Stimulated activated naive B cell treated with anti-CD40 and anti-IgM and Interleukin-4, amounts not matched to agents 10 μg/mL and 1 μg/mL and 100 μg/mL, for 72 hours (primary cell): ENCODE data around the gene ODAD4.

Source experiments
- ATAC-seq, 2 donors: fragments of 150-1000 bp; cut with Tn5 transposase; replicated peaks; 2 replicates each; pipeline ENCODE4 v1.10.0; 2021; ENCODE audit warnings: moderate library complexity in 1 of 2
- DNase-seq: peaks from one replicate; pipeline ENCODE4 v3.0.0; 2021
- H3K27ac Mint-ChIP-seq: one replicate; pipeline ENCODE4 v1.8.0; 2022; ENCODE audit warnings: mild to moderate bottlenecking, mixed read lengths
- H3K27me3 Mint-ChIP-seq, 2 donors: one replicate each; pipeline ENCODE4 v1.8.0; 2022; ENCODE audit warnings: mixed read lengths in 2 of 2
- H3K36me3 Mint-ChIP-seq, 2 donors: one replicate each; pipeline ENCODE4 v1.8.0; 2022; ENCODE audit warnings: mixed read lengths in 2 of 2, mild to moderate bottlenecking in 1 of 2
- H3K4me1 Mint-ChIP-seq, 2 donors: one replicate each; pipeline ENCODE4 v1.8.0; 2022; ENCODE audit warnings: mixed read lengths in 2 of 2, mild to moderate bottlenecking in 1 of 2
- H3K4me3 Mint-ChIP-seq, 2 donors: one replicate each; pipeline ENCODE4 v1.8.0; 2022; ENCODE audit warnings: mild to moderate bottlenecking in 2 of 2, mixed read lengths in 2 of 2, moderate library complexity in 1 of 2
- H3K9me3 Mint-ChIP-seq, 2 donors: one replicate each; pipeline ENCODE4 v1.8.0; 2022; ENCODE audit warnings: mixed read lengths in 2 of 2, mild to moderate bottlenecking in 1 of 2

ODAD4 gene

DNA sequence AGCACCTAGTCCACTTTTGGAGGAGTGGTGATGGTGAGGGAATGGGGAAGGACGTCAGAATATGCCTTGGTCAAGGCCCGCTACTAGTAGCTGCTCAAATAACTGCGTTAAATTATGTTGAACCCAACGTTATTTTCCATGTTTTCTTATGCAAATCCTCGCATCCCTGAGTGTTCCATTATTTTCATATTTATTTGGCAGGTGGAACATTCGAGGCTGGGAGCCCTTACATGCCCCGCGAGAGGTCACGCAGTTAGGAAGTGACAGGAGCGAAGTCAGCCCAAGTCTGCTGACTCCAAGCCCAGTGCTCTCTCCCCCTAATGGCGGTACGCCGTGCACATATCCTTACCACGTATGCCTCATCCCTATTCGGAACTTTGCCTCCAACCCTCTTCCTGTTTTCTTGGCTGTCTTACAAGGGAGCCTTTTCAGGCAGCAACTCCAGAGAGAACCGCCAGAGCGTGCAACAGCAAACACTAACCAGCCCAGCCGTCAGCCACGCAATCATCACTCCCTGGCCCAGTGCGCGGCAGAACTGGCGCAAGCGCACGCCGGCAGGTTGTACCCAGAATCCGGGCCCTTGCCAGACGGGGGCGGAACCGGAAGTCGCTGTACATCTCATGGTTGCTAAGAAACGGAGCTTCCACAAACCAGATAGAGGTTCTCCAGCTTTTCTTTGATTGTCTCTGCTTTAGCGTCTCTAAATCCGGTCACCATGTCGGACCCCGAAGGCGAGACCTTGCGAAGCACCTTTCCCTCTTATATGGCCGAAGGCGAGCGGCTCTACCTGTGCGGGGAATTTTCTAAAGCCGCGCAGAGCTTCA, at the start of gene ODAD4:
TSS of gene ODAD4 (plus strand) at position 609 of the 824 bp plus-strand sequence. CDS start at position 716, 107 bp downstream.
- Mint-ChIP-seq H3K27me3 (no peaks in the 10 kb centered on the region), H3K4me3 (peak within 1 kb of the TSS; percentile 95 to 99), H3K36me3 (no peaks in the 10 kb centered on the region), H3K9me3 (no peaks in the 10 kb centered on the region), H3K4me1 (peaks cover 17 to 28% of the 10 kb centered on the region in 2 donors), H3K27ac (peak within 1 kb of the TSS; percentile 97)
- ATAC-seq (peak; percentile 99), DNase-seq (peak; percentile 90)

DNA sequence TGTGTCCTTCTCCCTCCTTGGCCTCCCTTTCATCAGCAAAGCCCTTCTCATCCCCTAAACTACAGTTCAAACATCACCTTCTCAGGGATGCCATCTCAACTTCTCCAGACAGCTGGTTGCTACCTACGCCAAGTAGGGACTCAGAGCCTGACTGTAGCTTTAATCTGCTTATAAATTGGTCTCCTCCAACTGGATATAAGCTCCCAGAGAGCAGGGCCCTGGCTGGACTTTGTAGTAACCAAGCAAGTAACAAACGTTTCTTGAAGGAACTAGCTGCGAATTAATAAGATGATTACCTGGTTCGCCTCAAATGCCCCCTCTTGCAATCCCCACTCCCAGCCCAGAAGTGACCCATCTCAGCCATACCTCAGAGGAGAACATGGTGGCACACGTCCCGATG, 47.7 kb upstream of the ODAD4 start:
- H3K27ac Mint-ChIP-seq: peak overlapping the region; percentile 21

GRCh38 chr17:41885733-41886132, 44.7 kb upstream of the ODAD4 start:
- ATAC-seq (no peak), DNase-seq (no peak)
- Mint-ChIP-seq H3K27ac (no peak overlapping the region), H3K27me3 (no peaks in the 10 kb centered on the region), H3K4me3 (no peak overlapping the region), H3K9me3 (no peaks in the 10 kb centered on the region), H3K4me1 (peaks cover 4 to 14% of the 10 kb centered on the region in 2 donors), H3K36me3 (peaks cover 33 to 50% of the 10 kb centered on the region in 2 donors)

More for the DNA sequence above, 47.7 kb upstream of the ODAD4 start:
- H3K4me1 Mint-ChIP-seq: peaks cover 4 to 14% of the 10 kb centered on the region in 2 donors
- ATAC-seq: no peak
- no peak for DNase-seq
- H3K4me3 Mint-ChIP-seq: no peak overlapping the region
- no peaks in the 10 kb centered on the region for H3K27me3 Mint-ChIP-seq
- no peaks in the 10 kb centered on the region for H3K9me3 Mint-ChIP-seq
- H3K36me3 Mint-ChIP-seq: peaks cover 39 to 60% of the 10 kb centered on the region in 2 donors

- no peaks in the 10 kb centered on the region for H3K9me3 Mint-ChIP-seq
- no peak for ATAC-seq
- no peaks in the 10 kb centered on the region for H3K4me1 Mint-ChIP-seq
- no peak overlapping the region for H3K27ac Mint-ChIP-seq
- DNase-seq: no peak
- H3K36me3 Mint-ChIP-seq: peaks cover 29 to 45% of the 10 kb centered on the region in 2 donors
- no peak overlapping the region for H3K4me3 Mint-ChIP-seq
- H3K27me3 Mint-ChIP-seq: no peaks in the 10 kb centered on the region
These were observed 42.0 kb upstream of the ODAD4 start for GRCh38 chr17:41888332-41888965.

GRCh38 chr17:41891135-41892020, 39.0 kb upstream of the ODAD4 start:
- Mint-ChIP-seq H3K27me3 (no peaks in the 10 kb centered on the region), H3K4me3 (no peak overlapping the region), H3K36me3 (peaks cover 34 to 47% of the 10 kb centered on the region in 2 donors), H3K27ac (peak overlapping the region; percentile 56), H3K9me3 (no peaks in the 10 kb centered on the region), H3K4me1 (peaks cover 0 to 6% of the 10 kb centered on the region in 2 donors)
- no peak for DNase-seq
- ATAC-seq: no peak

- DNase-seq (no peak), ATAC-seq (no peak)
- H3K4me3 Mint-ChIP-seq: no peak overlapping the region
- peaks cover 0 to 7% of the 10 kb centered on the region in 2 donors for H3K4me1 Mint-ChIP-seq
- H3K27me3 Mint-ChIP-seq: no peaks in the 10 kb centered on the region
- no peaks in the 10 kb centered on the region for H3K9me3 Mint-ChIP-seq
- peaks cover 40 to 53% of the 10 kb centered on the region in 2 donors for H3K36me3 Mint-ChIP-seq
- H3K27ac Mint-ChIP-seq: no peak overlapping the region
These were observed 38.4 kb upstream of the ODAD4 start for GRCh38 chr17:41892021-41892376.

DNA sequence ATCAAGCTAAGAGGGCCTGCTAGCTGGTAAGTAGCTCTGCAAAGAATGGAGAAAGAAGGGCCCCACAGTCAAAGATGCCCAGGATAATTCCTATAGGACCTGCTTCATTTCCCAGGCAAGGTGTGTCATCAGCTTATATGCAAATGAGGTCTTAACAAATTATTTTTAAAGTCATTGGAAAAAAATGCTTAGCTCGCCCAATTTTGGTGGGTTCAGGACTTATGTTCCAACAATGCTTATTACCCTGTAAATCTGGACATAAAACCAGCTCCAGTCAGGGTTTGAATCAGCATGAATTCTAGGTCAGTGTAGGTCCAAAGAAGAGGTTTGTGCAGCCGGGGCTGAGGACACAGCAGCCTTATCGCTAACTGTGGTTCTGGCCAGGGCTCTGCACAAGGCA, 37.0 kb upstream of the ODAD4 start:
- H3K4me3 Mint-ChIP-seq: no peak overlapping the region
- H3K27ac Mint-ChIP-seq: no peak overlapping the region
- peaks cover 2 to 7% of the 10 kb centered on the region in 2 donors for H3K4me1 Mint-ChIP-seq
- H3K27me3 Mint-ChIP-seq: no peaks in the 10 kb centered on the region
- no peak for DNase-seq
- peaks cover 42 to 53% of the 10 kb centered on the region in 2 donors for H3K36me3 Mint-ChIP-seq
- no peaks in the 10 kb centered on the region for H3K9me3 Mint-ChIP-seq
- no peak for ATAC-seq

GRCh38 chr17:41894791-41895331, 35.6 kb upstream of the ODAD4 start:
- no peak overlapping the region for H3K4me3 Mint-ChIP-seq
- no peaks in the 10 kb centered on the region for H3K27me3 Mint-ChIP-seq
- H3K36me3 Mint-ChIP-seq: peaks cover 53 to 59% of the 10 kb centered on the region in 2 donors
- DNase-seq: no peak
- no peak for ATAC-seq
- H3K9me3 Mint-ChIP-seq: no peaks in the 10 kb centered on the region
- peaks cover 2 to 7% of the 10 kb centered on the region in 2 donors for H3K4me1 Mint-ChIP-seq
- no peak overlapping the region for H3K27ac Mint-ChIP-seq

GRCh38 chr17:41895617-41896016, 34.8 kb upstream of the ODAD4 start:
- DNase-seq (no peak), ATAC-seq (no peak)
- no peaks in the 10 kb centered on the region for H3K27me3 Mint-ChIP-seq
- H3K9me3 Mint-ChIP-seq: no peaks in the 10 kb centered on the region
- H3K4me1 Mint-ChIP-seq: peaks cover 2 to 7% of the 10 kb centered on the region in 2 donors
- no peak overlapping the region for H3K4me3 Mint-ChIP-seq
- H3K27ac Mint-ChIP-seq: no peak overlapping the region
- H3K36me3 Mint-ChIP-seq: peaks cover 54 to 62% of the 10 kb centered on the region in 2 donors

GRCh38 chr17:41896726-41897125, 33.7 kb upstream of the ODAD4 start:
- DNase-seq: no peak
- no peak overlapping the region for H3K4me3 Mint-ChIP-seq
- H3K4me1 Mint-ChIP-seq: peaks cover 2 to 7% of the 10 kb centered on the region in 2 donors
- no peak overlapping the region for H3K27ac Mint-ChIP-seq
- no peak for ATAC-seq
- H3K36me3 Mint-ChIP-seq: peaks cover 65 to 73% of the 10 kb centered on the region in 2 donors
- H3K27me3 Mint-ChIP-seq: no peaks in the 10 kb centered on the region
- no peaks in the 10 kb centered on the region for H3K9me3 Mint-ChIP-seq

DNA sequence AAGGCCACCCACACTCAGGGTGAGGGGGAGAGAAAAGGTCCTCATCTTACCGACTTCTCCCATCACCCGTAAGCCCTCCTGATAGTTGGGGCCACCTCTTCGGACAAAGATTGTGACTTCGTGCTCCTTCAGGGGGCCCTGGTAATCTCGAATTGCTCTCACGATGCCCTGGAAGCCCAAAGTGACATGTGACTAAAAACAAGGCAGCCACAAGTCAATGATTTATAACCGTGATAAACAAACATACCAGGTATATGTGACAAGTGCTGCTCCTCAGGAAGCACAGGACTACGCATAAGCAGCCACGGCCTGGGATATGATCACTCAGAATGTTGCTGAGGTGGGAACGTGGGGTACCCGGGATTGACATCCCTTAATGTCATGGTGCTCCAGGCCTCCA, 28.8 kb upstream of the ODAD4 start:
- H3K36me3 Mint-ChIP-seq: peaks cover 51 to 63% of the 10 kb centered on the region in 2 donors
- no peak overlapping the region for H3K27ac Mint-ChIP-seq
- H3K27me3 Mint-ChIP-seq: no peaks in the 10 kb centered on the region
- no peak for DNase-seq
- ATAC-seq: no peak
- peaks cover 1 to 2% of the 10 kb centered on the region in 2 donors for H3K4me1 Mint-ChIP-seq
- no peak overlapping the region for H3K4me3 Mint-ChIP-seq
- no peaks in the 10 kb centered on the region for H3K9me3 Mint-ChIP-seq

GRCh38 chr17:41904242-41904841, 26.1 kb upstream of the ODAD4 start:
- H3K27me3 Mint-ChIP-seq: no peaks in the 10 kb centered on the region
- no peak overlapping the region for H3K4me3 Mint-ChIP-seq
- H3K4me1 Mint-ChIP-seq: peaks cover 1 to 6% of the 10 kb centered on the region in 2 donors
- no peak overlapping the region for H3K27ac Mint-ChIP-seq
- no peaks in the 10 kb centered on the region for H3K9me3 Mint-ChIP-seq
- DNase-seq: no peak
- peaks cover 46 to 62% of the 10 kb centered on the region in 2 donors for H3K36me3 Mint-ChIP-seq
- ATAC-seq: no peak

DNA sequence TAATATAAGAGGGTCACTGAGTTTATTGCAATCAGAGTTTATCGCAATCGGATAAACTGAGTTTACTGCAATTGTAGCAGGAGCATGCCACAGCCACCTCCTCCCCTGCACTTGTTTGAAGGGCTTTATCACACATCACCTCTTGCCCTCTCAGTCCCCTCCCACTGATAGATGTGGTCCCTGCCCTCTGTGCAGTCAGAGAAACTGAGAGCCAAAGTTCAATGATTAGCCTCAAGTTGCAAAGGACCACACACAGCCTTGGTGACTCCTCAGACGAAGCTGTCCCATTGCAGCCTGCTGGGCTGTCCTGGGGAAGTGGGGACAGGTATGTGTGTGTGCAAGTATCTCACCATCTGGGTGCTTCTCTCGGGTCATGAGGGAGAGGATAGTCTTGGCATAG, 25.2 kb upstream of the ODAD4 start:
- Mint-ChIP-seq H3K27ac (no peak overlapping the region), H3K27me3 (no peaks in the 10 kb centered on the region), H3K36me3 (peaks cover 47 to 67% of the 10 kb centered on the region in 2 donors), H3K9me3 (no peaks in the 10 kb centered on the region), H3K4me3 (no peak overlapping the region), H3K4me1 (peaks cover 3 to 6% of the 10 kb centered on the region in 2 donors)
- ATAC-seq (no peak), DNase-seq (no peak)
